Measurements from ENCODE around the gene CEBPE.

DNA sequence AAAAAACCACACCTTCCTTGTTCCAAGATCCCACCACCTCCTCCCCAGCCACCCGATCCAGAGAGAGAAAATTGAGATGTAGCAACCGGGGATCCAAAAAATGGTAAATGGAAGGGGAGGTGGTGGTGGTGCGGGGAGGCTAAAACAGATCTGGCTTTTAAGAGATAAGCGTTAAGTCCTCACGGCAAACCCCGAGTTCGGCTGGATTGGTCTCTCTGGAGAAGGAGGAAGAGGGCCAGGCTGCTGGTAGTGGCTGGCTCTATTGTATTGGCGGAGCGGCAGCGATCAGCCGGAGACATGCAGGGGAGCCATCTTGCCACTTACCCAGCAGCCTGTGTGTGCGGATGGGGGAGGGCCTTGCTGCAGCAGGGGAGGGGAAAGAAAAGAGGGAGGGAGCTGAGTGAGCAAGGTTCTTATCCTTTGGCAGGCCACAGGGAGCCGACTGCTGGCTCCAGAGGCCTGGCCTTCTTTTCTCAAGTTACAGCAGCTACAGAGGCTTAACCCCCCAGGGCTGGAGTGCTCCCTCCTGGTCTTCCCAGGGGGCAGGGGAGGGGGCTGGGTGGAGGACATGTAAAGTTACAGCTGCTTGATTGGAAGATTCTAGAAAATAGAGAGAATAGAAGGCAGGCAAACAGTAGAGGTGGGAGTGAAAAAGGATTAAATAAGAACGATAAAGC is 47.7 kb downstream of the CEBPE start:
- TF ChIP-seq, protein P1, sequence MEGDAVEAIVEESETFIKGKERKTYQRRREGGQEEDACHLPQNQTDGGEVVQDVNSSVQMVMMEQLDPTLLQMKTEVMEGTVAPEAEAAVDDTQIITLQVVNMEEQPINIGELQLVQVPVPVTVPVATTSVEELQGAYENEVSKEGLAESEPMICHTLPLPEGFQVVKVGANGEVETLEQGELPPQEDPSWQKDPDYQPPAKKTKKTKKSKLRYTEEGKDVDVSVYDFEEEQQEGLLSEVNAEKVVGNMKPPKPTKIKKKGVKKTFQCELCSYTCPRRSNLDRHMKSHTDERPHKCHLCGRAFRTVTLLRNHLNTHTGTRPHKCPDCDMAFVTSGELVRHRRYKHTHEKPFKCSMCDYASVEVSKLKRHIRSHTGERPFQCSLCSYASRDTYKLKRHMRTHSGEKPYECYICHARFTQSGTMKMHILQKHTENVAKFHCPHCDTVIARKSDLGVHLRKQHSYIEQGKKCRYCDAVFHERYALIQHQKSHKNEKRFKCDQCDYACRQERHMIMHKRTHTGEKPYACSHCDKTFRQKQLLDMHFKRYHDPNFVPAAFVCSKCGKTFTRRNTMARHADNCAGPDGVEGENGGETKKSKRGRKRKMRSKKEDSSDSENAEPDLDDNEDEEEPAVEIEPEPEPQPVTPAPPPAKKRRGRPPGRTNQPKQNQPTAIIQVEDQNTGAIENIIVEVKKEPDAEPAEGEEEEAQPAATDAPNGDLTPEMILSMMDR (IDR thresholded peaks at IDR 0.05; ENCODE audit: insufficient read depth, low read length, poor library complexity, severe bottlenecking), result no peak
- no peak for TF ChIP-seq EZH2phosphoT487 (conservative IDR thresholded peaks at IDR 0.05; ENCODE audit: low read length)

Data from SU-DHL-6 (cell line).